ENCODE data around the gene SLC19A3.
"Not testable (repeated sequence)": the region's sequence is repeated elsewhere in the genome, so short reads cannot be mapped to it uniquely, and the experiment has no call there.

Gene SLC19A3

GRCh38 chr2:227745594-227745993 is 27.8 kb upstream of the SLC19A3 start, which contains the start of gene SCYGR8:
Gene SCYGR8, plus strand, starts transcription at chr2:227745894. Its CDS starts 0 bp downstream, at chr2:227745894.
- Histone ChIP-seq H3K4me3 (ENCODE audit: low read length) (no peak within 1 kb of the TSS), H4K20me1 (ENCODE audit: control insufficient read depth, insufficient read depth, low read depth, low read length) (no peaks in the 10 kb centered on the region)

GRCh38 chr2:227740705-227741104 is 22.9 kb upstream of the SLC19A3 start:
- not testable (repeated sequence) for H3K9me2 ChIP-seq (replicated peaks; ENCODE audit: control insufficient read depth, low read length); H3K4me3 ChIP-seq (ENCODE audit: low read length); H3K36me3 ChIP-seq (ENCODE audit: control insufficient read depth, low read length); H3K4me1 ChIP-seq (ENCODE audit: control insufficient read depth, low read length); H4K20me1 ChIP-seq (ENCODE audit: control insufficient read depth, insufficient read depth, low read depth, low read length); H3K27ac ChIP-seq (ENCODE audit: low read depth, low read length); H3K27me3 ChIP-seq (ENCODE audit: control insufficient read depth, low read length); H3K4me2 ChIP-seq (ENCODE audit: low read length); H3K79me2 ChIP-seq (ENCODE audit: control insufficient read depth, low read length); H3K9me3 ChIP-seq (ENCODE audit: control insufficient read depth, insufficient read depth, low read length); H3F3A ChIP-seq (ENCODE audit: control insufficient read depth, insufficient read depth)

More at GRCh38 chr2:227745594-227745993, 27.8 kb upstream of the SLC19A3 start, which contains the start of gene SCYGR8:
- Histone ChIP-seq H3K27me3 (ENCODE audit: control insufficient read depth, low read length) (no peaks in the 10 kb centered on the region), H3K27ac (ENCODE audit: low read depth, low read length) (no peak within 1 kb of the TSS), H3K79me2 (ENCODE audit: control insufficient read depth, low read length) (no peaks in the 10 kb centered on the region), H3K9me3 (ENCODE audit: control insufficient read depth, insufficient read depth, low read length) (no peaks in the 10 kb centered on the region), H3K4me2 (ENCODE audit: low read length) (no peak within 1 kb of the TSS), H3F3A (ENCODE audit: control insufficient read depth, insufficient read depth) (no peaks in the 10 kb centered on the region), H3K36me3 (ENCODE audit: control insufficient read depth, low read length) (no peaks in the 10 kb centered on the region), H3K9me2 (replicated peaks; ENCODE audit: control insufficient read depth, low read length) (no peaks in the 10 kb centered on the region), H3K4me1 (ENCODE audit: control insufficient read depth, low read length) (no peaks in the 10 kb centered on the region)
- no peak for TF ChIP-seq CTCF (IDR thresholded peaks at IDR 0.05; ENCODE audit: low read depth, low read length, poor library complexity, severe bottlenecking)
- TF ChIP-seq EZH2phosphoT487 (IDR thresholded peaks at IDR 0.05; ENCODE audit: borderline replicate concordance, low read length) = no peak

- no peak overlapping the region for H3K4me3 ChIP-seq (ENCODE audit: low read length)
- no peaks in the 10 kb centered on the region for H3K9me2 ChIP-seq (replicated peaks; ENCODE audit: control insufficient read depth, low read length)
- no peaks in the 10 kb centered on the region for H3K9me3 ChIP-seq (ENCODE audit: control insufficient read depth, insufficient read depth, low read length)
- no peak overlapping the region for H3K4me2 ChIP-seq (ENCODE audit: low read length)
- no peaks in the 10 kb centered on the region for H3K27me3 ChIP-seq (ENCODE audit: control insufficient read depth, low read length)
- H3K4me1 ChIP-seq (ENCODE audit: control insufficient read depth, low read length) = no peaks in the 10 kb centered on the region
- no peaks in the 10 kb centered on the region for H3K36me3 ChIP-seq (ENCODE audit: control insufficient read depth, low read length)
- H3F3A ChIP-seq (ENCODE audit: control insufficient read depth, insufficient read depth) = no peaks in the 10 kb centered on the region
- H4K20me1 ChIP-seq (ENCODE audit: control insufficient read depth, insufficient read depth, low read depth, low read length) = no peaks in the 10 kb centered on the region
- TF ChIP-seq EZH2phosphoT487 (IDR thresholded peaks at IDR 0.05; ENCODE audit: borderline replicate concordance, low read length) (no peak), CTCF (IDR thresholded peaks at IDR 0.05; ENCODE audit: low read depth, low read length, poor library complexity, severe bottlenecking) (no peak)
- H3K27ac ChIP-seq (ENCODE audit: low read depth, low read length) = no peak overlapping the region
- no peaks in the 10 kb centered on the region for H3K79me2 ChIP-seq (ENCODE audit: control insufficient read depth, low read length)
Observed at GRCh38 chr2:227739351-227739750, 21.5 kb upstream of the SLC19A3 start.

GRCh38 chr2:227728035-227728434 is 10.2 kb upstream of the SLC19A3 start, which contains the start of gene SCYGR7:
Gene SCYGR7, plus strand, starts transcription at chr2:227728335. Its CDS starts 0 bp downstream, at chr2:227728335.
- H3K4me2 ChIP-seq (ENCODE audit: low read length) = no peak within 1 kb of the TSS
- no peaks in the 10 kb centered on the region for H3K36me3 ChIP-seq (ENCODE audit: control insufficient read depth, low read length)
- no peak within 1 kb of the TSS for H3K4me3 ChIP-seq (ENCODE audit: low read length)

More at GRCh38 chr2:227728035-227728434, 10.2 kb upstream of the SLC19A3 start, which contains the start of gene SCYGR7:
- Histone ChIP-seq H3K9me2 (replicated peaks; ENCODE audit: control insufficient read depth, low read length) (no peaks in the 10 kb centered on the region), H3K4me1 (ENCODE audit: control insufficient read depth, low read length) (no peaks in the 10 kb centered on the region), H3K27me3 (ENCODE audit: control insufficient read depth, low read length) (no peaks in the 10 kb centered on the region), H3K79me2 (ENCODE audit: control insufficient read depth, low read length) (no peaks in the 10 kb centered on the region), H3F3A (ENCODE audit: control insufficient read depth, insufficient read depth) (no peaks in the 10 kb centered on the region), H4K20me1 (ENCODE audit: control insufficient read depth, insufficient read depth, low read depth, low read length) (no peaks in the 10 kb centered on the region), H3K27ac (ENCODE audit: low read depth, low read length) (no peak within 1 kb of the TSS), H3K9me3 (ENCODE audit: control insufficient read depth, insufficient read depth, low read length) (no peaks in the 10 kb centered on the region)
- TF ChIP-seq CTCF (IDR thresholded peaks at IDR 0.05; ENCODE audit: low read depth, low read length, poor library complexity, severe bottlenecking) = no peak
- no peak for TF ChIP-seq EZH2phosphoT487 (IDR thresholded peaks at IDR 0.05; ENCODE audit: borderline replicate concordance, low read length)

Data from DOHH2 (cell line).